MM.1S (cell line): Measurements from ENCODE around the gene ARHGAP27.

Experiments
- DNase-seq: peaks from one replicate; pipeline ENCODE4 v3.0.0-alpha.2; 2015
- H2AFZ ChIP-seq: fragments of 300-600 bp; sonication (generic); 2 replicates; pipeline ENCODE4 v1.6.0; 2016; ENCODE audit warnings: antibody characterized with exemption, low read length
- H3F3A ChIP-seq: fragments of 300-600 bp; sonication (generic); 2 replicates; pipeline ENCODE4 v1.6.1; 2016; ENCODE audit warnings: mild to moderate bottlenecking, antibody characterized with exemption, low read length, moderate library complexity, mixed read lengths; ENCODE audit not compliant: insufficient read depth
- H3K27ac ChIP-seq: fragments of 300-600 bp; sonication (generic); 2 replicates; pipeline ENCODE4 v1.5.1; 2016; ENCODE audit warnings: mild to moderate bottlenecking, low read length
- H3K27me3 ChIP-seq: fragments of 300-600 bp; sonication (generic); replicated peaks from 2 replicates; pipeline ENCODE4 v1.6.0; 2016; ENCODE audit warnings: low read length; ENCODE audit not compliant: insufficient read depth
- H3K36me3 ChIP-seq: fragments of 300-600 bp; sonication (generic); replicated peaks from 2 replicates; pipeline ENCODE4 v1.6.1; 2016; ENCODE audit warnings: mild to moderate bottlenecking, low read length, mixed read lengths; ENCODE audit not compliant: insufficient read depth
- H3K4me1 ChIP-seq: fragments of 300-600 bp; sonication (generic); 2 replicates; pipeline ENCODE4 v1.6.1; 2016; ENCODE audit warnings: low read length, mixed read lengths
- H3K4me2 ChIP-seq: fragments of 300-600 bp; sonication (generic); 2 replicates; pipeline ENCODE4 v1.6.0; 2016; ENCODE audit warnings: low read depth, low read length
- H3K4me3 ChIP-seq: fragments of 300-600 bp; sonication (generic); 2 replicates; pipeline ENCODE4 v1.5.1; 2016; ENCODE audit warnings: low read length, mixed read lengths
- H3K79me2 ChIP-seq: fragments of 300-600 bp; sonication (generic); 2 replicates; pipeline ENCODE4 v1.6.1; 2016; ENCODE audit warnings: mixed run types, low read length, mixed read lengths
- H3K9ac ChIP-seq: fragments of 300-600 bp; sonication (generic); 2 replicates; pipeline ENCODE4 v1.6.1; 2016; ENCODE audit warnings: low read length, mixed read lengths
- H3K9me2 ChIP-seq: fragments of 300-600 bp; sonication (generic); replicated peaks from 2 replicates; pipeline ENCODE4 v1.6.1; 2016; ENCODE audit warnings: mild to moderate bottlenecking, low read length, mixed read lengths; ENCODE audit not compliant: insufficient read depth
- H3K9me3 ChIP-seq: fragments of 300-600 bp; sonication (generic); replicated peaks from 2 replicates; pipeline ENCODE4 v1.6.1; 2016; ENCODE audit warnings: mild to moderate bottlenecking, low read length, mixed read lengths; ENCODE audit not compliant: insufficient read depth
- H4K20me1 ChIP-seq: fragments of 300-600 bp; sonication (generic); 2 replicates; pipeline ENCODE4 v1.6.1; 2016; ENCODE audit warnings: mild to moderate bottlenecking, low read length, moderate library complexity, mixed read lengths; ENCODE audit not compliant: insufficient read depth
- EZH2 ChIP-seq: fragments of 300-600 bp; sonication (generic); optimal IDR thresholded peaks from 2 replicates; pipeline ENCODE3; 2017; ENCODE audit warnings: low read depth, mild to moderate bottlenecking, antibody characterized with exemption, low read length, mixed read lengths
- EZH2phosphoT487 ChIP-seq: fragments of 300-600 bp; sonication (generic); IDR thresholded peaks from 2 replicates; pipeline ENCODE4 v1.6.1; 2018; ENCODE audit warnings: antibody characterized with exemption, low read length
- TF ChIP-seq, protein P1 (sequence below): fragments of 300-600 bp; sonication (generic); IDR thresholded peaks from 2 replicates; pipeline ENCODE4 v1.5.1; 2016; ENCODE audit warnings: antibody characterized with exemption, low read length, mixed read lengths

ARHGAP27 gene

DNA sequence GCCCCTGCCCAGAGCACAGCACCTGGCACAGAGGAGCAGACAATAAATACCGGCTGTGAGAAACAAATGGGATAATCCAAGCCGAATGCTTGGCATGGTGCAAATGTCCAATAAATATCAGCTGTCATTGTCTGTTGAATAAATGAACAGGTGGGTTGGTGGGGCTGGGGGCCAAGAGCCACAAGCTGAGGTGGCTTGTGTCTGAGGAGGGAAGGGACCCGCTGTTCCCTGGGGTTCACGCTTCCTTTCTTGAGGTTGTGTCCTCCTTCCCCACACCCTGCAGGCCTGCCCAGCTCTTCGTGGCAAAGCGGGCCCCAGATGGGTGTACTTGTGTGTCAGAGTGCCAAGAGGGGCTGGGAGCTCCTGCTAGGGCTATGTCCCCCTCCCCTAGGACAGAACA is 38.6 kb downstream of the ARHGAP27 start:
- TF ChIP-seq EZH2phosphoT487 (no peak), EZH2 (no peak)
- TF ChIP-seq, protein P1, sequence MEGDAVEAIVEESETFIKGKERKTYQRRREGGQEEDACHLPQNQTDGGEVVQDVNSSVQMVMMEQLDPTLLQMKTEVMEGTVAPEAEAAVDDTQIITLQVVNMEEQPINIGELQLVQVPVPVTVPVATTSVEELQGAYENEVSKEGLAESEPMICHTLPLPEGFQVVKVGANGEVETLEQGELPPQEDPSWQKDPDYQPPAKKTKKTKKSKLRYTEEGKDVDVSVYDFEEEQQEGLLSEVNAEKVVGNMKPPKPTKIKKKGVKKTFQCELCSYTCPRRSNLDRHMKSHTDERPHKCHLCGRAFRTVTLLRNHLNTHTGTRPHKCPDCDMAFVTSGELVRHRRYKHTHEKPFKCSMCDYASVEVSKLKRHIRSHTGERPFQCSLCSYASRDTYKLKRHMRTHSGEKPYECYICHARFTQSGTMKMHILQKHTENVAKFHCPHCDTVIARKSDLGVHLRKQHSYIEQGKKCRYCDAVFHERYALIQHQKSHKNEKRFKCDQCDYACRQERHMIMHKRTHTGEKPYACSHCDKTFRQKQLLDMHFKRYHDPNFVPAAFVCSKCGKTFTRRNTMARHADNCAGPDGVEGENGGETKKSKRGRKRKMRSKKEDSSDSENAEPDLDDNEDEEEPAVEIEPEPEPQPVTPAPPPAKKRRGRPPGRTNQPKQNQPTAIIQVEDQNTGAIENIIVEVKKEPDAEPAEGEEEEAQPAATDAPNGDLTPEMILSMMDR = no peak
- Histone ChIP-seq H3K4me2 (no peak overlapping the region), H3K36me3 (no peaks in the 10 kb centered on the region), H3F3A (no peaks in the 10 kb centered on the region), H3K4me1 (no peaks in the 10 kb centered on the region), H3K4me3 (no peak overlapping the region), H3K9ac (no peak overlapping the region), H2AFZ (no peak overlapping the region), H3K79me2 (no peaks in the 10 kb centered on the region), H3K9me3 (no peaks in the 10 kb centered on the region), H4K20me1 (no peaks in the 10 kb centered on the region), H3K27me3 (no peaks in the 10 kb centered on the region), H3K27ac (no peak overlapping the region), H3K9me2 (no peaks in the 10 kb centered on the region)
- no peak for DNase-seq

DNA sequence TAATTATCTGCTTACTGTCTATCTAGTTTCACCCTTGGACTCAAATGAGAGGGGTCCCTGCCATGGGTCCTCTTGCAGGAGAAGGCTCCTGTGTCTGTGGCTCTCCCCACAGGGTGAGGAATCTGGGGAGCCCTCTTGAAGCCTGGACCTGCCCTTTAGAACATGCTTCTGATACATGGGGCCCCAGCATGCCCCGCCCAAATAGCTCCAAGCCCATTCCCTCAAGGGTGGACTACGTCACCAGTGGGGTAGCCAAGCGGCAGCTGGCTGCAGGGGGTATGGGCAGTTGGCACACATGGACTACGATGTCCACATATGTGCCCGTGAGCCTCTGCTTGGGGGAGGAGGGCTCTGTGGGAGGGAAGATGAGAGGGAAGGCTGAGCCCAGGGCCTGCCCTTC is 39.3 kb downstream of the ARHGAP27 start:
- Histone ChIP-seq H3F3A (no peaks in the 10 kb centered on the region), H2AFZ (no peak overlapping the region), H3K27me3 (no peaks in the 10 kb centered on the region), H3K9ac (no peak overlapping the region), H3K79me2 (no peaks in the 10 kb centered on the region), H3K27ac (no peak overlapping the region), H4K20me1 (no peaks in the 10 kb centered on the region), H3K4me1 (no peaks in the 10 kb centered on the region), H3K9me3 (no peaks in the 10 kb centered on the region), H3K36me3 (no peaks in the 10 kb centered on the region), H3K4me2 (no peak overlapping the region), H3K9me2 (no peaks in the 10 kb centered on the region), H3K4me3 (no peak overlapping the region)
- DNase-seq = no peak
- TF ChIP-seq, protein P1 = no peak
- TF ChIP-seq EZH2 (no peak), EZH2phosphoT487 (no peak)

DNA sequence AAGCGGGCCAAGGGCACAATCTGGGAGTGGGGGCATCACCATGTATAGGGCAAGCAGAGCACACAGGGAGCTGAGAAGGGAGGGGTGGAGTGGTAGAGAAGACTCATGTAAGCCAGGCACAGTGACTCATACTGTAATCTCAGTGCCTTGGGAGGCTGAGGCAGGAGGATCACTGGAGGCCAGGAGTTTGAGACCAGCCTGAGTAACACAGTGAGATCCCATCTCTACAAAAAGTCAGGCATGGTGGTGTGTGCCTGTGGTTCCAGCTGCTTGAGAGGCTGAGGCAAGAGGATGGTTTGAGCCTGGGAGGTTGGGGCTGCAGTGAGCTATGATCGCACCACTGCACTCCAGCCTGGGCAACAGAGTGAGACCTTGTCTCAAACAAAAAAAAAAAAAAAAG is 40.8 kb downstream of the ARHGAP27 start:
- Histone ChIP-seq H3K9me3 (no peaks in the 10 kb centered on the region), H3K4me1 (no peaks in the 10 kb centered on the region), H2AFZ (no peak overlapping the region), H3K9me2 (no peaks in the 10 kb centered on the region), H3K9ac (no peak overlapping the region), H3K27ac (no peak overlapping the region), H3K36me3 (no peaks in the 10 kb centered on the region), H3K4me3 (no peak overlapping the region), H3K4me2 (no peak overlapping the region), H4K20me1 (no peaks in the 10 kb centered on the region), H3K27me3 (no peaks in the 10 kb centered on the region), H3K79me2 (no peaks in the 10 kb centered on the region), H3F3A (no peaks in the 10 kb centered on the region)
- DNase-seq = no peak
- TF ChIP-seq EZH2 (no peak), EZH2phosphoT487 (no peak)
- TF ChIP-seq, protein P1 = no peak

DNA sequence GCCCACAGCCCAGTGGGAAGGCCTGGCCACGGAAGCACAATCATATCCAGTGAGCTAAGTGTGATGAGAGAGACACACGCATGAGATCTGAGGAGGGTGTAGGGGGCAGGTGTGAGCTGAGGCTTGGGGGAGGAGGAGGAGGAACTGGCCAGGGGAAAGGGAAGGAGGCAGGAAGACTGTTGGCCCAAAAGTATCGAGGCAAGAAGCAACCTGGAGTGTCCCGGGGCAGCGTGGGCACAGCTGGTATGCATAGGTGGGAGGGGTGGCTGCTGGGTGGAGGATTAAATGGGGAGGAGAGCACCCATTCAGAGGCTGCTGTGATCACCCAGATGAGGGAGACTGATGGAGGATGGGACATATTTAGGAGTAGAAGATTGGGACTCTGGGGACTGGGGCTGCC is 41.4 kb downstream of the ARHGAP27 start:
- H3K4me2 ChIP-seq = no peak overlapping the region
- H3K9ac ChIP-seq = no peak overlapping the region
- H4K20me1 ChIP-seq = no peaks in the 10 kb centered on the region
- no peak overlapping the region for H3K4me3 ChIP-seq
- H3K27ac ChIP-seq = no peak overlapping the region
- H3K9me3 ChIP-seq = no peaks in the 10 kb centered on the region
- H3K9me2 ChIP-seq = no peaks in the 10 kb centered on the region
- H3K79me2 ChIP-seq = no peaks in the 10 kb centered on the region
- TF ChIP-seq EZH2phosphoT487 = no peak
- TF ChIP-seq, protein P1 = no peak
- no peak for TF ChIP-seq EZH2
- no peak overlapping the region for H2AFZ ChIP-seq
- H3F3A ChIP-seq = no peaks in the 10 kb centered on the region
- H3K4me1 ChIP-seq = no peaks in the 10 kb centered on the region
- DNase-seq = no peak
- no peaks in the 10 kb centered on the region for H3K27me3 ChIP-seq
- H3K36me3 ChIP-seq = no peaks in the 10 kb centered on the region
